ENCODE measurements around the gene CTRL.

GRCh38 chr16:67963662-67964321 is 32.1 kb upstream of the CTRL start:
- no peak for TF ChIP-seq POLR2AphosphoS5 (IDR thresholded peaks at IDR 0.05; ENCODE audit: low read depth, low read length)
- no peak for TF ChIP-seq POLR2A (IDR thresholded peaks at IDR 0.05; ENCODE audit: low read depth, low read length)

Measured in GM12892 (cell line).